HG03175 (cell line): Measurements from ENCODE around the gene CBX5.
A peak's percentile ranks its signal among the peaks of the same experiment; 100 is the strongest.
"Not testable (repeated sequence)": the region's sequence is repeated elsewhere in the genome, so short reads cannot be mapped to it uniquely, and the experiment has no call there.

ENCODE experiments used
- ATAC-seq: cut with Tn5 transposase; IDR thresholded peaks from one replicate; pipeline ENCODE4 v1.9.1; 2021; ENCODE audit warnings: mild to moderate bottlenecking, moderate library complexity; ENCODE audit not compliant: unreplicated experiment

The CBX5 gene

DNA sequence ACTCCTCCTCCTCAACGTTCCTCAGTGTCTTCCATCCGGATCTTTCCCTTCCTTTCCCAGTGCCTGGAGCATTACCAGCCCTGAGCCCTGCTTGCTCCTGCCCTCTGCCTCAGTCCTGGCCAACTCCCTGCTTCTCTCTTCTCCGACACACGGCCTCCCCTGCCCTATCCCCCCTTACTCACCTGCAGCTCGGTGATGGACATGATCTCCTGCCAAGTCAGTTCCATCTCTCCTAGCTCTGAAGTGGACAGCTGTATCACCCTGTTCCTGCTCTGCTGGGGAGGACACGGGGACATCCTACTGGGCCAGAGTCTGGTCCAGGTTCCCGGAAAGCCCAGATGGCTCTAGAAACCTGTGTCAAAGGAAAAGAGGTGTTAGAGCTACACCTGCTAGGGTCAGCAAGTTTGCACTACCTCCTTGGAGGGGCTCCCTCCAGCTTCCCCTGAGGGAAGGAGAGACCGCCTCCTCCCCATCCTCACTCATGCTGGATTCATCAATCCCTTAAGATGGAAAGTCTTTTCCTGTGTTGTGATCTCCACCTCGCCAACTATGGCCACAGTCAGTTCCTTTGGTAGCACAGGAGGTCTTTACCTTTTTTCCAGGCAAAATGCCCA is 15.1 kb upstream of the CBX5 start:
- no peak for ATAC-seq

GRCh38 chr12:54294152-54294952 is 14.4 kb upstream of the CBX5 start:
- ATAC-seq = peak; percentile 55

GRCh38 chr12:54292931-54293241 is 13.0 kb upstream of the CBX5 start:
- ATAC-seq = no peak

- ATAC-seq = no peak
Observed at GRCh38 chr12:54292083-54292930, 12.4 kb upstream of the CBX5 start.

DNA sequence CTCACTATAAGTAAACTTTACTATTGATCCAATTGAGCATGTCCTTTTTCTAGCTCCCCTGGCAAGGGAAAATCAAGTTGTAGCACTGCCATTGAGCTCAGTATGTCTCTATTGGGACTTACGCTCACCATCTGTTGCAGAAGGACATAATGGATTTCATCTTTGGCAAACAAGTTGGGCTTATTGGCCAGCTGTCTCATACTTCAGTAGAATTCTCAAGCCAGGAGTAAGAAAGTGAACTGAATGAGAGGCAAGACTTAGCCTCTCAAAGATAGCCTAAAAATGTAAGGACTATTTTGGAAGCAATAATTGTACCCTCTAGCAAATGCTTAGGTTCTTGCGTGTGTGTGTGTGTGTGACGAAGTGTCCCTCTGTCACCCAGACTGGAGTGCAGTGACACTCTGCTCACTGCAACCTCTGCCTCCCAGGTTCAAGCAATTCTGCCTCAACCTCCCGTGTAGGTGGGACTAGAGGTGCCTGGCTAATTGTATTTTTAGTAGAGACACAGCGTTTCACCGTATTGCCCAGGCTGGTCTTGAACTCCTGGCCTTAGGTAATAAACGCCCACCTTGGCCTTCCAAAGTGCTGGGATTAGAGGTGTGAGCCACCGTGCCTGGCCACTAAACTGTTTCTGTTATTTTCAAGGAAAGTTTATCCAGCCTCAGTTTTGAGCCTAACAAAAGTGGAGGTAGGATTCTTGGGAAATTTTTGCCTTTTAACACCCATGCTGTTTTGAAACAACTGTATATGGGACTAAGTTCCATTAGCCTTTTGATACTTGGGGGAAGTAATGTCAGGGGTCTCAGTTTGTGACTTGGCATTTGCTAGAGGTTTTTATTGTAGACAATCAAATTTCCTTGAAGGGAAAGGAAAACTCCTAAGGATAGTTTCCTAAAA is 7.6 kb upstream of the CBX5 start:
- no peak for ATAC-seq

- ATAC-seq = no peak
Observed at GRCh38 chr12:54286042-54287030, 6.4 kb upstream of the CBX5 start.

DNA sequence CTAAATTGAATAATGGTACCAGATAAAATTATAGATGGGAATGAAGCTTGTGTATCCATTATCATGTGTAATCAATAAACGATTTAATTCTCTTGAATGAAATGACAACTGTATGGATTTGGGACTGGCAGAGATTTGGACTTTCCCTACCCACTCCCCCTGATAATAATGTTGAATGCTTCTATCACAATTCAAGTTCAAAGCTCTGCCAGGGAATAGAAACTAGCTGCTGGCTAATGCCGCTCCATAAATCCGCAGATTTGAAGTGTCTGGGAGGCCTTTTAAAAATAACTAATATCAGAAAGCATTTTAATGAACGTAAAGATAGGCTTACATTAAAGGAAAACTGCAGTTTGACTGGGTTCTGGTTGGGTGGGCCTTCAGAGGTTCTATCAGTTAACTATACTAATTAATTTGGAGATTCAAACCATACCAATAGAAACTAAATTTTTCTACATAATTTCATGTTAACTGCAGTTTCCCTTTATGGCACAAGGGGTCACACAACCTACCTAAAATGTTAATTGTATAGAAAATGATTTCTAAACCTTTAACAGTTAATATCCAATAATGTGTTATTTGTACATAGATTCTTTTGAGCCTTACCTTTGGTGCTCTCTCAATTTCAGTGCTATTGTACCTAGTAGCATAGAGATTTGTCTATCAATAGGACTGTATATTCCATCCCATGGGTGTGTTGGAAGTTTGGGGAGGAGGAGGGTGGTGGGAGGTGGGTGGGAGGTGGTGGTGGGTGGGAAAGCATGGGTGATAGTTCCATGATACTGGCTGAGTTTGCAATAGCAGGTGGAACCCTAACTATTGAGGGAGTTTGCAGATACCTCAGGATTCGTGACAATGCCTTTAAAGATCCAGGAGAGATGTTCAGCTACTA is 5.5 kb upstream of the CBX5 start:
- ATAC-seq = no peak

GRCh38 chr12:54284070-54284780 is 4.3 kb upstream of the CBX5 start:
- ATAC-seq = not testable (repeated sequence)

GRCh38 chr12:54282949-54283593 is 3.1 kb upstream of the CBX5 start:
- ATAC-seq = no peak

- not testable (repeated sequence) for ATAC-seq
Observed at GRCh38 chr12:54281694-54282093, 1.8 kb upstream of the CBX5 start.

- ATAC-seq = not testable (repeated sequence)
Observed at GRCh38 chr12:54281261-54281638, 1.3 kb upstream of the CBX5 start.

DNA sequence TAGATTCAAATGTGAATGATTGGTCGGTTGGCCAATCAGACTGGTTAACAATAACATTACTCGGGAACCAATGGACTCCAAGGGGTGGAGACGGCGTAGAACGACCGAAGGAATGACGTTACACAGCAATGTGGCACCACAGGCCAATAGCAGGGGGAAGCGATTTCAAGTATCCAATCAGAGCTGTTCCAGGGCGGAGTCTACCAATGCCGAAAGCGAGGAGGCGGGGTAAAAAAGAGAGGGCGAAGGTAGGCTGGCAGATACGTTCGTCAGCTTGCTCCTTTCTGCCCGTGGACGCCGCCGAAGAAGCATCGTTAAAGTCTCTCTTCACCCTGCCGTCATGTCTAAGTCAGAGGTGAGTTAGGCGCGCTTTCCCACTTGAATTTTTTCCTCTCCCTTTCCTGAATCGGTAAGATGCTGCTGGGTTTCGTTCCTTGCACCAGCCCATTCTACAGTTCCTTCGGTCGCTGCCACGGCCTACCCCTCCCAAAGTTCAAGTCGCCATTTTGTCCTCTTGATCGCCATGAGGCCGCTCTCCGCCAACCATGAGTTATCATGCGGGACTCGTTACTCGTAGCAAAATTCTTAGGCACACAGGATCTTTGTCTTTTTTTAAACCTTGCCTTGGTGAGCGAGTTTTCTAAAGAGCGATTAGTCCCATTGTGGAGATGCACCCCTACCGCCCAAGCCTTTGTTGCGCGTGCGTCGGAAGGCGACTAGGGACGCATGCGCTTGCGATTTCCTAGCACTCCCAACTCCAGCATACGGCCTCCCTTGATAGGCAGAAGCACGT is 742 bp upstream of the CBX5 start, which contains the start of gene HNRNPA1:
TSS of gene HNRNPA1 (plus strand) at position 259 of the 793 bp plus-strand sequence. CDS start at position 341, 82 bp downstream.
- peak; percentile 89 for ATAC-seq

DNA sequence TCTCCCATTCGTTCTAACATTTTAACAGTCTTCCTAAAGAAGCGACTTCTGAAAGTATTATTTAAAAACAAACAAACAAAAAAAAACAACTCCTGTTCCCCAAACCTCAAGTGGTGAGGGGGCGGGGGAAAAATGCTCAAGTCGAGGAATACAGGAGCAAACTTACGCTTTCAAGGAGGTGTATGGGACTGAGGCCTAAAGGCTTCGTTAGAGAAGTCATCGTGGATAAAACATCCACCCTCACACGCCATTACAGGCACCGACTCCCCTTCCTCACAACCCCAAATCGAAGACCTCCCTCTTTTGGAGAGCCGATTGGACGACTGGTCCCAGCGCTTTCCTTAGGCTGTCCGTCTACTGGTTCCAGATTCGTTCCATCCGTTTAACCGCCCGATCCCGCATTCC is 693 bp downstream of the CBX5 start:
- ATAC-seq = no peak

DNA sequence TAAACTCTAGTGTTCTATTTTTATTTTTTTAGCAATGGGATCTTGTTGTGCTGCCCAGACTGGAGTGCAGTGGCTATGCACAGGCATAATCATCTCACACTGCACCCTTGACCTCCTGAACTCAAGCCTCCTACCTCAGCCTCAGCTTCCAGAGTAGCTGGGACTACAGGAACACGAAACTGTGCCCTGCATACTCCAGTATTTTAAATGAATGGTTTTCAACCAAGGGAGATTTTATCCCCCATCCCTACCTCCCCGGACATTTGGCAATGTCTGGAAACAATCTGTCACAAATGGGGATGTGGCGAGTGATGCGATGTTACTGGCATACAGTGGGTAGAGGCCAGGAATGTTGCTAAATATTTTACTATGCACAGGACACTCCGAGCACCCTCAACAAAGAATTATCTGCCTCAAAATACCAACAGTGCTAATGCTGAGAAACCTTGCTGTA is 2.1 kb downstream of the CBX5 start:
- no peak for ATAC-seq

GRCh38 chr12:54276368-54276767 is 3.6 kb downstream of the CBX5 start:
- no peak for ATAC-seq

DNA sequence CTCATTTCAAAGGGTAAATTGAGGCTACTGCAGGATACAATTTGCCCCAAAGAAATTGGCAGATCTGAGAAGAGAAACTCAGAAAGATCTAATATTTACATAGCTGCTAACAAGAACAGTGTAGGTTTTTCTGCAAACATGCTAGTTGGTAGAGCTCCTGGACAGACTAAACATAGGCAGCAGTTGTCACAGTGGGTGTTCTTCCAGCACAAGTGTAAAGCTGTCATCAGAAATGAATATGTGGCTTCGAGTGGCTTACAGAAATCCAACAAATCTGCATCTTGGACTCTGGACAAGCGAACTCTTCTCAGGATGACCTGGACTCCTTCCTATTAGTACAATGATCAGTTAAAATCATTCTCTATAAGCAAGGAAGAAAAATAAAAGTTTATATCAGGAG is 5.9 kb downstream of the CBX5 start:
- ATAC-seq = no peak
